Rectal smooth muscle tissue (tissue), 1 donor: ENCODE measurements around the gene TSPO.
A peak's percentile ranks its signal among the peaks of the same experiment; 100 is the strongest.

Experiments used
- H3K27ac ChIP-seq: one replicate; pipeline ENCODE4 v1.7.0; 2013; ENCODE audit warnings: low read depth, low read length, inconsistent platforms
- H3K27me3 ChIP-seq: one replicate; pipeline ENCODE4 v1.7.0; 2013; ENCODE audit warnings: low read length; ENCODE audit not compliant: control insufficient read depth, insufficient read depth
- H3K36me3 ChIP-seq: one replicate; pipeline ENCODE4 v1.7.0; 2013; ENCODE audit warnings: low read length; ENCODE audit not compliant: control insufficient read depth, insufficient read depth
- H3K4me1 ChIP-seq: one replicate; pipeline ENCODE4 v1.7.0; 2013; ENCODE audit warnings: low read length; ENCODE audit not compliant: control insufficient read depth, insufficient read depth
- H3K4me3 ChIP-seq: one replicate; pipeline ENCODE4 v1.7.0; 2013; ENCODE audit warnings: low read length
- H3K9ac ChIP-seq: one replicate; pipeline ENCODE4 v1.7.0; 2013; ENCODE audit warnings: low read length

Gene TSPO

DNA sequence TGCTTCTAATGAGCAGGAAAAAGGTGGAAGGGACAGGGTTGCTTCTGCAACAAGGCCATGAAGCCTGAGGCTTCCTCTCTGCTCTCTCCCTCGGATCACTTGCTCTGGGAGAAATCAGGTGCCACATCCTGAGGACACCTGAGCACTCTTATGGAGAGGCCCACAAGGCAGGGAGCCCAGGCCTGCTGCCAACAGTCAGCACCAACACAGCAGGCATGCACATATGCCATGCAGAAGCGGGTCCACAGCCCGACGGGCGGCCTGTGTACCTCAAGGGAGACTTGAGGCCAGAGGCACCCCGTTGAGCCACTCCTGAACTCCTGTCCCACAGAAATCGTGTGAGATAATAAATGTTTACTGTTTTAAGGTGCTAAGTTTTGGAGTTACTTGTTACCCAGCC lies 26.1 kb downstream of the TSPO start:
- Histone ChIP-seq H3K27me3 (no peaks in the 10 kb centered on the region), H3K4me1 (no peaks in the 10 kb centered on the region), H3K27ac (no peak overlapping the region), H3K4me3 (no peak overlapping the region), H3K36me3 (peaks cover 18% of the 10 kb centered on the region), H3K9ac (no peak overlapping the region)

DNA sequence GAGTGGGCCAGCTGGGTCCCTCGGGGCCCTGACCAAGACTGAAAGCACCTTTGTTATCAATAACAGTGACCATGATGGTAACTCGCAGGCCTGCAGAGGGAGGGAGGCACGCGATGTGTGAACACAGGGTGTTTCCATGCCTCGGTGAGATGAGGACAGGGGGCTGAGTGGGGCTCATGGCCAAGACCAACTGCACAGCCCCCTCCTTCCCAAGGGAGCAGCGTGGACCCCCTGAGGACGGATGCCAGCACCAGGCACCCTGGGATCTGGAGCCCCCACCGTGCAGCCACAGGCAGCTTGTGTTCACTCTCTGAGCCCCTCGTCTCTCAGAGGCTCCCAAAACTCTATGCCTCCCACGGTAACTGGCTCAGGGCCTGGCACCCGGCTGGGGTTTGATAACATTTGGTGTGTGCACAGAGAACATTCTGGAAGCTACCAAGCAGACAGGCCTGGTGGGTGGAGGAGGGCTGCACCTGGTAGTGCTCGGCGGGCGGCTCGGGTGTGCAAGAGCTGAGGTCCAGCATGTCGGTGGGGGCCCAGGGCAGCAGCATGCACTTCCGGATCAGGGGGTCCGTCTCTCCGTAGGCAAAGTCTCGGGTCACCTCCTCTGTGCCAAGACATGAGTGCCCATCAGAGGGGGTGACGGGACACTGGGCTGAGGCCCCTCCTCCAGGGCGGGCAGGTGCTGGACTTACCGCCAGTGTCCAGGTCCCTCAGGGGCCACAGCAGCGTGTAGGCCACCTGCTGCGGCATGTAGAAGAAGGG lies 28.0 kb downstream of the TSPO start:
- H3K36me3 ChIP-seq = peaks cover 9% of the 10 kb centered on the region
- no peak overlapping the region for H3K4me3 ChIP-seq
- H3K4me1 ChIP-seq = no peaks in the 10 kb centered on the region
- H3K27ac ChIP-seq = no peak overlapping the region
- no peak overlapping the region for H3K9ac ChIP-seq
- H3K27me3 ChIP-seq = no peaks in the 10 kb centered on the region

DNA sequence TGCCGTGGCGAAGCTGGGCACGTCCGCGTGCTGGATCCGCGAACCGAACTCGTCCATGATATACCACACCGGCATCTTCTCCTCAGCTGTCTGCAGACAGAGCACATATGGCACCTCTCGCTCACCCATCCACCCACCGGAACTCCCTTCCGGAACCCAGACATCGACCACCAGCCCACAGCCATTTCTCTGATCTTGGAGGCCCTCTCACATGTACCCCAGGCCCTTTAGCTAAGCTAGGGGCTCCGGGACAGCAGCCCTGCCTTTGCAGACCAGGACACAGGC lies 28.5 kb downstream of the TSPO start:
- H3K9ac ChIP-seq = no peak overlapping the region
- no peaks in the 10 kb centered on the region for H3K27me3 ChIP-seq
- H3K4me3 ChIP-seq = no peak overlapping the region
- peaks cover 6% of the 10 kb centered on the region for H3K36me3 ChIP-seq
- H3K27ac ChIP-seq = no peak overlapping the region
- no peaks in the 10 kb centered on the region for H3K4me1 ChIP-seq

DNA sequence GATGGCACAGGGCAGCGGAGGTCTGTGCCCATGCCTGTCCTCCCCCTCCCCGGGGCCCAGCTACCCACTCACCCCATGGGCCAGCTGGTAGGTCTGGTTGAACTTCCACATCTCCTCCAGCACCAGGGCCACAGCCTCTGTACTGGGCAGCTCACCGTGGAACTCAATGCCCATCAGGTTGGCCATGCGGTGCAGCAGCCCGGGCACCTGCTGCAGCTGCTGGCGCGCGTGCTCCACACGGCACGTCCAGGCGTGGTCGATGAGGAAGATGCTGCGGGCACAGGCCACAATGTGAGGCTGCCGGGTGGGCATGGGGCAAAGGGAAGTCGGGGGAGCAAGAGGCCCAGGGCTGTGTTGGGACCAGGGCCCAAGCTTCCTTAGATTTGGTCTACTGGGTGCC lies 29.3 kb downstream of the TSPO start:
- Histone ChIP-seq H3K9ac (no peak overlapping the region), H3K27me3 (no peaks in the 10 kb centered on the region), H3K4me1 (no peaks in the 10 kb centered on the region), H3K36me3 (peaks cover 6% of the 10 kb centered on the region), H3K4me3 (no peak overlapping the region), H3K27ac (no peak overlapping the region)

DNA sequence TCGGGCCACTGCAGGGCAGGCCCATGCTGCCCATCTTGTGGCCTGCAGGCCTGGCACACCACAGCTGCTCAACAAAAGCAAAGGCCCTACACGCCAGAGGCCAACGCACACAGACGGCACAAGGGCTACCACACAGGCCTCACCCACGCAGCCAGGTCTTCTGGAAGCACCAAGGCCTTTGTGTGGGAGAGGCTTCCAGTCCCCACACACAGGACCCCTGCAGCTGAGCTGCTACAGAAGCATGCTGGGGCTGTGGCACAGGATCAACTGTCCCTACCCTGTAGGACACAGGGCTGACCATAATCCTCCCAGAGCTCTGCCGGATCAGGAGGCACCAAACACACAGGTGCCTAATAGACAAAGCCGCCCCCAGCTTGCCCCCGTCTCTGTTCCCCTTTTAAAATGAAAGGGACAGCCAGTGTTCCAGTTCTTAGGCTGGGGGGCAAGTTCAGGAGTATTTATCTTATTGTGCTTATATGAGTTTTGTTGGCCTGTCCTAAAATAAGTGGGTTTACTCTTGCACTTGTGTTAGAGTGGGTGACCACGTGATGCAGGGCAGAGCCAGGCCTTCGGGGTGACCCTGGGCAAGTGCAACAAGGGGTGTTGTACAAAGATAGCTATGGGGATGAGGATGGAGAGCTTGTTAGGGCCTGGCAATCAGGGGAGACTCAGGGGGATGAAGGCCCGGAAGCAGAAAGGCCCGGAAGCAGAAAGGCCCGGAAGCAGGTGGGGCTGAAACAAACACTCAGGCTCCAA lies 30.1 kb downstream of the TSPO start:
- peaks cover 7% of the 10 kb centered on the region for H3K4me1 ChIP-seq
- H3K27ac ChIP-seq = no peak overlapping the region
- no peaks in the 10 kb centered on the region for H3K27me3 ChIP-seq
- no peak overlapping the region for H3K4me3 ChIP-seq
- no peak overlapping the region for H3K9ac ChIP-seq
- peaks cover 6% of the 10 kb centered on the region for H3K36me3 ChIP-seq

DNA sequence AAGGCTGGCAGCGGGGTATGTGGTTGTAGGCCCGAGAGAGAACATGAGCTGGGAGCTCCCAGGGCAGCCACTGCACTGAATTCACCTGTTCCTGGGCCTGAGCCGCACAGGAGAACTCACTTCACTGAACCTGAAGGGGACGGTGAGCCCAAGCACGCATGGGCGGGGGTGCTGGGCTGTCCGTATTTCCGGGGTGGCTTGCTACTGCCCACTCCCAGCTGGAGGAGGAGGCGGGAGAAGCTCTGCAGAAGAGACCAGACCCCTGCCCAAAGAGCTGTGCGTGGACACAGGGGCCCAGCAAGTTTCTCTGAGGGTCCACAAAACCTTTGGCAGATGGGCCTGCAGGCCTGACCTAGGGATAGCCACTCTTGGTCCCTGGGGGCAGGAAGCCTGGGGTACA lies 30.8 kb downstream of the TSPO start:
- Histone ChIP-seq H3K4me1 (peaks cover 7% of the 10 kb centered on the region), H3K9ac (no peak overlapping the region), H3K36me3 (peaks cover 4% of the 10 kb centered on the region), H3K4me3 (no peak overlapping the region), H3K27me3 (no peaks in the 10 kb centered on the region), H3K27ac (no peak overlapping the region)

DNA sequence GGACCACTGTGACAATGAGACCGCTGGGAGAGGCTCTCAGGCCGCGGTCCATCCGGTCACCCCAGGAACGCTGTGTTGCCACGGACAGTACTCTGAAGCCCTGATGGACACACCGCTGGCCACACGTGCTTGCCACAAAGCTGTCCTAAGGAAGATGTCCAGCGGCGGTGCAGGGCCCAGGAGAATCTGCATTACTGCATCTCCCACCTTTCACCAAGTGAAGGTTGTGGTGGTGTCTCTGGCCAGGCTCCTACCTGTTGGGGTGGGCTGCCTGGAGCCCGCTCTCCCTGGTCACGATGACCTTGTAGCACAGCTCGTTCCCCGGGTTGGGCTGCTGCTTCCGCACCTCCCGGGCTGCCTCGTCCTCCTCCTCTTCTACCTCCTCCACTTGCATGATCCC lies 31.4 kb downstream of the TSPO start:
- Histone ChIP-seq H3K4me1 (peaks cover 7% of the 10 kb centered on the region), H3K9ac (no peak overlapping the region), H3K27ac (no peak overlapping the region), H3K4me3 (no peak overlapping the region), H3K36me3 (peaks cover 4% of the 10 kb centered on the region), H3K27me3 (no peaks in the 10 kb centered on the region)

DNA sequence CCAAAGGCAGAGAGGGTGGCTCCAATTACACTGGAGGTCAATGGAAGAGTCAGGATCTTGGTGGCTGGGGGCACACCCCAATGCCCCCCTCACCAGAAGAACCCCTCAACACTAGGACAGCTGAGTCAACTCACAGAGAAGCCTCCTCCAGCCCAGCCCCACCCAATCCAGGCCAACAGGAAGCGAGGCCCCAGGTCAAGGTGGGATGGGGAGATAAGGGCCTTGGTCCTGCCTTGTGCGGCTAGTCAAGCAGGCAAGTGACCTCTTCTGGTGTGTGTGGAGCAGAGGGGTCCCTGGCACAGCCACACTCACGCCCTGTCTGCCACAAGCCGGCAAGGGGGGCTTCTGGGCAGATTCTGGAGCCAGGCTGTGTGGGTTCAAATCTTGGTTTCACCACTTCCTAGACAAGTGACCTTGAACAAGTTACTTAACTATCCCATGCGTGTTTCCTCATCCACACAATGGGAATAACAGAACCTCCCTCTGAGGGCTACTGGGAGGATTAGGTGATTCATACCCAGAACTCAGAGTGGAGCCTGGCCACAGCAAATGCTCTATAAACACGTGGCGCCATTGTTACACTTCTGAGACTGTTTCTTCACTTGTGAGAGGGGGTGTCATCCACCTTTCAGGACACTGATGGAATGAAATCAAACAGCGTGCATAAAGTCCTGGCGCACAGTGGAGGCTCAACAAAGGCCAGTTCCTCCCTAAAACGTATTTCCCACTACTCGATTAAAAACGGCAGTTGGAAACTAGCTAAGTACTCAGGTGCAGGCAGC lies 32.3 kb downstream of the TSPO start:
- Histone ChIP-seq H3K27ac (no peak overlapping the region), H3K36me3 (peaks cover 4% of the 10 kb centered on the region), H3K9ac (no peak overlapping the region)

DNA sequence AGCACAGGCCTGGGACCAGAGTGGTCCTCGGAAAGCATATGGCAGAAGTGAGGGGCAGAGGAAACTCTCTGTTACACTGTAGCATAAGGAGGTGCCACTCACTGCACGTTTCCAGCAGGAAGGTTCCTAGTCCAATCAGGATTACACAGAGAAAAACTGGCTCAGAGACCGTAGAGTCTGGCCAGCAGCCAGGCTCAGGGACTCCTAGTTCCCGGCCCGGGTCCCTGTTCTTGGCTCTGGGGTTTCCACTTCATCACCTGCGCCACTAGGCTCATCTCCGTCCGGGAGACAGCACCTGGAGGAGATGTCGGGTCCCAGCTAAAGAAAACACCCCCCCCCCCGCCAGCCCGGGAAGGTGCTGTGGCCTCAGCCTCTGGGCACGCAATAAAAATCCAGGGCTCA lies 34.5 kb downstream of the TSPO start:
- Histone ChIP-seq H3K27ac (no peak overlapping the region), H3K4me1 (peaks cover 7% of the 10 kb centered on the region), H3K36me3 (no peaks in the 10 kb centered on the region), H3K27me3 (no peaks in the 10 kb centered on the region), H3K4me3 (peak overlapping the region; percentile 79), H3K9ac (no peak overlapping the region)

More for the DNA sequence above, 32.3 kb downstream of the TSPO start:
- Histone ChIP-seq H3K4me3 (no peak overlapping the region), H3K4me1 (peaks cover 7% of the 10 kb centered on the region), H3K27me3 (no peaks in the 10 kb centered on the region)

DNA sequence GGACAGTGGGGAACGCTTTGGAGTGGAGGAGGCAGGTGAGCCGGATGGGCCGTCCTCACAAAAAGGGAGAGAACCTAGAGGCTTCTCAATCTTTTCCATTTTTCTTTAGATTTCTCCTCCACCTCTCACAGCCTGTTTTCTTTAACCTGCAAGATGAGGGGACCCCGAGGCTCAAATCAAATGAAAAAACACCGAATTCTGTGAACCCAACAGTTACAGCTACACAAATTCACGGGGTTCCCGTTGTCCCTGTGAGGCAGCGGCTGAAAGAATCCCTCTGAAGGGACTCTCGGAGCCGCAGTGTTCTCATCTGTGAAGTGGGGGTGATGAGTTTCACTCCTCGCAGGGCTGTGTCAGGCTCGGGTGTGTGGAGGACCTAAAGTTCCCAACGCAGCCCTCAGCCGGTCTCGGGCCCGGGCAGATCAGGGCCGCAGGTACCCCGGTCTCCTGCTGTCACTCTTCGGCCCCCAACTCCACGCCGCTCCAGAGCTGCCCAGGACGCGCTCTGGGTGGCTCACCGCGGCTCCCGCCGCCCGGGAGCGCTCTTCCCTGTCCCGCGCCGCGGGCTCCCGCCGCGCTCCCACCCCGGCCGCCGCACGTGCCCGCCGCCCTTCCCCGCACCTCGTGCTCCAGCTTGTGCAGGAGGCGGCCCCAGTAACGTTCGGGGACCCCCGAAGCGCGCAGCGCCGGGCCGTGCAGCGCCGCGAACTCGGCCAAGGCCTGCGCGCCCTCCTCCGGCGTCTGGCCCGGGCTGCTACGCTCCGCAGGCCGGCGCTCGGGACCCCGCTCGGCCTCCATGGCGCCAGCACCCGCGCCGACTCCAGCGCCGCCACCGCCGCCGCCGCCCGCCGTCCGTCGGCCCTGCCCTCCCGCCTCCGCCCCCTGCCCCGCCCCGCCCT lies 35.2 kb downstream of the TSPO start, which contains the start of gene TTLL12:
Gene TTLL12 (minus strand): TSS at position 863 of the 899 bp plus-strand sequence. CDS start 65 bp downstream, at position 798.
- H3K27ac ChIP-seq = peak within 1 kb of the TSS; percentile 93
- H3K4me3 ChIP-seq = peak within 1 kb of the TSS; percentile 79

DNA sequence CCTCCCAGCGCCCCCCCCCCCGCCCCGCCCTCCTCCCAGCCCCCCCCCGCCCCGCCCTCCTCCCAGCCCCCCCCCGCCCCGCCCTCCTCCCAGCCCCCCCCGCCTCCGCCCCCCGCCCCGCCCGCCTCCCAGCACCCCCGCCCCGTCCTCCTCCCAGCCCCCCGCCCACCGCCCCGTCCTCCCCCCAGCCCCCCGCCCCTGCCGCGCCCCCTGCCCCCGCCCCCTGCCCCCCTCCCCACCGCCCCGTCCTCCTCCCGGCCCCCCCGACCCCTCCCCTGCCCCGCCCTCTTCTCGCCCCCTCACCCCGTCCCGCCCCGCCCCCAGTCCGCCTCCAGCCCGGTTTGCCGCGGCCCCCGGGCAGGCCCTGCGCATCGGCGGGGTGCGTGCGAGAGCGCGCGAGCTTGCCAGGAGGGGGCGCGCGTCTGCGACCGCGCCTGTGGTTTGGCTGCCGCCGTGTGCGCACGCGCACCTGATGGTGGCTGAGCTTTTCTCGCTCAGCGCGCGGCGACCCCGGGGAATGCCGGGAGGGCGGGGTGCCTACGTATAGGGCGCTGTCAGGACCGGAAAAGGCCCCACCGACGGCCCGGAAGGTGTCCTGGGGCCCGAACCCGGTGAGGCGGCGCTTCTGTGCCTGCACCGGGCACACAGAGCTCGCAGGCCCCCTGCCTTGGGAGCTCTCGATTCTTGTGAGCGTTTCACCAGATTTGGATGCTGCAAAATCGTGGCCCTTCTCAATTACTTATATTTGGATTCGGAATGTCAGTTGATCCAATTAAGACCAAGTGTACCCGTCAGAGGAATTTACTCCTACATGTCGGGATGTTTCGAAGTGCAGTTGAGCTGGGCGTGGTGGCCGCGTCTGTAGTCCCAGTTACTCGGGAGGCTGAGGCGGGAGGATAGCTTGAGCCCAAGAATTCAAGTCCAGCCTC lies 36.1 kb downstream of the TSPO start:
- H3K27me3 ChIP-seq = no peaks in the 10 kb centered on the region
- H3K36me3 ChIP-seq = no peaks in the 10 kb centered on the region
- H3K4me3 ChIP-seq = peak overlapping the region; percentile 76
- peak overlapping the region; percentile 73 for H3K9ac ChIP-seq
- H3K27ac ChIP-seq = peak overlapping the region; percentile 93
- H3K4me1 ChIP-seq = peaks cover 7% of the 10 kb centered on the region

More for the DNA sequence above, 35.2 kb downstream of the TSPO start, which contains the start of gene TTLL12:
- H3K27me3 ChIP-seq = no peaks in the 10 kb centered on the region
- peak within 1 kb of the TSS; percentile 73 for H3K9ac ChIP-seq
- no peaks in the 10 kb centered on the region for H3K36me3 ChIP-seq
- peaks cover 7% of the 10 kb centered on the region for H3K4me1 ChIP-seq
